ENCODE measurements around the gene GULP1. TPM values are rescaled to one million over a fixed set of nuclear protein-coding genes. Genes with fewer than 3 reads are reported as not detected.

Gene GULP1
- total RNA-seq, 4 donors from 2014 or later, result 34.0 to 46.3 (median 38.0) TPM

DNA sequence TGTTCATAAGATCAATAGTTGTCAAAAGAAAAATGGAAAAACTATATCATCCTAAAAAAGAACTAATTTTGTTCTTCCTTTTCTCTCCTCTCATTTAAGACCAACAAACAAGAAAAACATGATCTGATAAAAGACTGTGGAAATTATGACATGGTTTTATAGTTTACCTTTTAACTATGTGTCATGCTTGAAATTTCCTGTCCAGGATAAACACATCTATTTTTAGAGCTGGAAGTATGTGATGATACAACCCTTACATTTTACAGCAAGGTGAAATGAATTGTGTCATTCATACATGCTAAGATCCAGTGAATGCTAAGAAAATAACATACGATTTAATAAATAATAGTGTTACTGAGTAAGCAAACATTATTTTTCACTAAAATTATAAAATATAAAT, 89.9 kb downstream of the GULP1 start:
- Histone ChIP-seq H3K9me3 (no peaks in the 10 kb centered on the region), H3K36me3 (no peaks in the 10 kb centered on the region), H3K27me3 (no peaks in the 10 kb centered on the region), H3K27ac (peak overlapping the region in 1 of 3 donors; percentile 39), H3K4me1 (no peaks in the 10 kb centered on the region), H3K4me3 (replicated peaks in 1 of 3) (no peak overlapping the region)
- intact Hi-C loops (cut with DNase I), result no loop called here
- WGBS, 2 donors, result 77 to 80% methylated on average over 1 of the region's 1 CpG
- DNase-seq, result no peak
- TF ChIP-seq CTCF (IDR thresholded peaks at IDR 0.05) (no peak), POLR2A (IDR thresholded peaks at IDR 0.05) (no peak)

DNA sequence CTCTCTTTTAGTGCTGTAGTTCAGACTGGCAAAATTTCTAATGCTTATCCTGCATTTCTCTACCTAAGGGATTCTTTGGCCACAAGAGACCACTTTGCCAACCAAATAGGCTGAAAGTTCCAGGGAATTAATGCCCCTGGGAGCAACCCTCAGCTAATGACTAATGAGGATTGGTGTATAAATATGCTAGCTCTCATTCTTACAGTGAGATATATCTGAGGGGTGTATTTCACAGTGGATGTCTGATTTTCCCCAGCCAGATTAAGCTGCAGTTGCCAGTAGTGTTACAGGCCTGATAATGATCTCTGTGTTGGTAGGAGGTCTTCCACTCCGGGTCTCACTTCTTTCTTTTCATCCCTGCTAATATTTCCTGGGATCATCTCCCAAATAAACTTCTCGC, 90.4 kb downstream of the GULP1 start:
- no peaks in the 10 kb centered on the region for H3K36me3 ChIP-seq
- TF ChIP-seq POLR2A (IDR thresholded peaks at IDR 0.05) (no peak), CTCF (IDR thresholded peaks at IDR 0.05) (no peak)
- no peaks in the 10 kb centered on the region for H3K9me3 ChIP-seq
- H3K4me1 ChIP-seq, result no peaks in the 10 kb centered on the region
- H3K4me3 ChIP-seq (replicated peaks in 1 of 3), result no peak overlapping the region
- intact Hi-C loops (cut with DNase I), result no loop called here
- H3K27ac ChIP-seq, result peak overlapping the region in 1 of 3 donors; percentile 39
- H3K27me3 ChIP-seq, result no peaks in the 10 kb centered on the region
- DNase-seq, result no peak
- 69 to 71% methylated on average over 2 of the region's 2 CpGs for WGBS, 2 donors

GRCh38 chr2:188383158-188383557, 91.5 kb downstream of the GULP1 start:
- H3K9me3 ChIP-seq, result no peaks in the 10 kb centered on the region
- WGBS, 2 donors, result 75 to 80% methylated on average over 1 of the region's 1 CpG
- intact Hi-C loops (cut with DNase I), result no loop called here
- H3K4me1 ChIP-seq, result no peaks in the 10 kb centered on the region
- no peak overlapping the region for H3K4me3 ChIP-seq (replicated peaks in 1 of 3)
- no peaks in the 10 kb centered on the region for H3K36me3 ChIP-seq
- DNase-seq, result no peak
- TF ChIP-seq POLR2A (IDR thresholded peaks at IDR 0.05), result no peak
- no peak for TF ChIP-seq CTCF (IDR thresholded peaks at IDR 0.05)
- no peaks in the 10 kb centered on the region for H3K27me3 ChIP-seq
- H3K27ac ChIP-seq, result peak overlapping the region in 1 of 3 donors; percentile 39

GRCh38 chr2:188385857-188386256, 94.2 kb downstream of the GULP1 start:
- TF ChIP-seq CTCF (IDR thresholded peaks at IDR 0.05) (no peak), POLR2A (IDR thresholded peaks at IDR 0.05) (no peak)
- H3K27me3 ChIP-seq, result no peaks in the 10 kb centered on the region
- no peak for DNase-seq
- no peaks in the 10 kb centered on the region for H3K9me3 ChIP-seq
- no peaks in the 10 kb centered on the region for H3K4me1 ChIP-seq
- no peak overlapping the region for H3K27ac ChIP-seq
- H3K36me3 ChIP-seq, result no peaks in the 10 kb centered on the region
- intact Hi-C loops (cut with DNase I), result no loop called here
- H3K4me3 ChIP-seq (replicated peaks in 1 of 3), result no peak overlapping the region
- 95 to 100% methylated on average over 1 of the region's 1 CpG for WGBS, 2 donors

DNA sequence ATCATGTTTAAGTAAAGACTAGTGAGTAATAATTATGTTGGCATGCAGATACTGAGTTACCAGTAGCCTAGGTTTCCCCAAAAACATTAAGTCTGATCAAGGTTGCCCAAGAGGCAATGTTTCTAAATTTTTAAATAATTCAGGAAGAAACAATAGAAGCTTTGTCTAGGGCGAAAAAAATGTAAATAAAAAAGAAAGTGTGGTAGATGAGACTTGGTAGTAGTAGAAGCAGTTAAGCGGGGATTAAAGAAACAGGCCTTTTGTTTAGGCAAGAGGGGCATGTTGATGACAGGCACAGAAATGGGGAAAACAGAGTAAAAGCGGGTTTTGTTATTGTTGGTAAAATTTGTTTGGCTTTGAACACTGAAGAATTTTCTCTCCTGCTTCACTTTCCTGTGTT, 97.2 kb downstream of the GULP1 start:
- no peaks in the 10 kb centered on the region for H3K36me3 ChIP-seq
- H3K27ac ChIP-seq, result no peak overlapping the region
- H3K4me1 ChIP-seq, result no peaks in the 10 kb centered on the region
- H3K9me3 ChIP-seq, result no peaks in the 10 kb centered on the region
- no peak for DNase-seq
- no peak overlapping the region for H3K4me3 ChIP-seq (replicated peaks in 1 of 3)
- 91 to 92% methylated on average over 3 of the region's 3 CpGs for WGBS, 2 donors
- intact Hi-C loops (cut with DNase I), result no loop called here
- TF ChIP-seq POLR2A (IDR thresholded peaks at IDR 0.05), result no peak
- no peak for TF ChIP-seq CTCF (IDR thresholded peaks at IDR 0.05)
- no peaks in the 10 kb centered on the region for H3K27me3 ChIP-seq
